HG03139 (cell line): ENCODE results near the gene KISS1R.
"Not testable (repeated sequence)": the region's sequence is repeated elsewhere in the genome, so short reads cannot be mapped to it uniquely, and the experiment has no call there.

Experiments used
- ATAC-seq: cut with Tn5 transposase; IDR thresholded peaks from one replicate; pipeline ENCODE4 v1.9.1; 2021; ENCODE audit not compliant: unreplicated experiment

The KISS1R gene

DNA sequence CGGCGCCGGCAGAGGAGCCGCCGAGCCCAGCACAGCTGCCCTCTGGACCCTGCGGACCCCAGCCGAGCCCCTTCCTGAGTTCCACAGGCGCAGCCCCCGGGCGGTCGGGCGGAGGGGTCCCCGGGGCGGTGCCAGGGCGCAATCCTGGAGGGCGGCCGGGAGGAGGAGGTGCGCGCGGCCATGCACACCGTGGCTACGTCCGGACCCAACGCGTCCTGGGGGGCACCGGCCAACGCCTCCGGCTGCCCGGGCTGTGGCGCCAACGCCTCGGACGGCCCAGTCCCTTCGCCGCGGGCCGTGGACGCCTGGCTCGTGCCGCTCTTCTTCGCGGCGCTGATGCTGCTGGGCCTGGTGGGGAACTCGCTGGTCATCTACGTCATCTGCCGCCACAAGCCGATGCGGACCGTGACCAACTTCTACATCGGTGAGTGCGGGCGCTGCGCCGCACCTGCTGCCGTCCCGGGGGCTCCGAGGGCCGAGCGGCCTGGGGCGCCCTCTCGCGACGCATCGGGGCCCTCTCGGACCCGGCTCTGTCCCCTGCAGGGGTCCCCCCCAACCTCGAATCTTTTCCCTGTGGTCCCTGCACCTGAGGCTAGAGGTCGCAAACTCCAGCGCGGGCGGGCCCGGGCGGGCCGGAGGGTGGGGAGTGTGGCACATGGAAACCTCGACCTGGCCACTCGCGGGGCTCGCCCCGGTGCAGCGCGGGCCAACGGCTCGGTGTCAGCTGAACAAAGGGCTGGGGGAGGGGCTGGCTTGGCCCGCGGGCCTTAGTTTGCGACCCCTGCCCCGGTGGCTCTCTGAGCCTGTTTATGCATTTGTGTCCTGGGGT, at the start of gene KISS1R:
Gene KISS1R, plus strand, starts transcription at position 11 of the 829 bp plus-strand sequence. Its CDS starts 170 bp downstream, at position 181.
- ATAC-seq, result no peak

DNA sequence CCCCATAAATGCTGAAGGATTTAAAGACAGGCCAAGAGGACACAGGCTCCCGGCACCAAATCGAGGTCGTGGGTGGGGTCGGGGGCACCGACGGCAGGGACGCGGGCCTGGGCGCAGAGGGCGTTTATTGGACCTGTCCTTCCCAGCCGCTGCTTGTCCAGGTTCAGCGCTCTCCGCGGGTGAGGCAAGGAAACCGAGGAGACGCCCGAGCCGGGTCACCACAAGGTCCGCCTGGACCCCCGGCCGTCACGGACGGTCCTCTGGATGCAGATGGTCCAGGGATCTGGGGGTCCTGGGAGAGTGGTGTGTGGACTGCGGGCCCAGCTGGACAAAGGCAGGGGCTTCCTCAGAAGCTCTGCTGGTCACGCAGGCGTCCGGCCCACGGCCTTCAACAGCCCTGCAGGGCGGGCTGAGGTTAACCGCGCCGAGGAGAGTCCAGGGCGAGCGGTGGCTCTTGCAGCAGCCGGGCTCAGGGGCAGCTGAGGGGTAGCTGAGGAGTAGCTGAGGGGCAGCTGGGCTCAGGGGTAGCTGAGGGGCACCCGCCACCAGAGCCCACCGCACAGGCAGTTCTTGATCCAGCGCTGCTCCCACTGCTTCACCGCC, 49.2 kb upstream of the KISS1R start:
- ATAC-seq, result no peak

DNA sequence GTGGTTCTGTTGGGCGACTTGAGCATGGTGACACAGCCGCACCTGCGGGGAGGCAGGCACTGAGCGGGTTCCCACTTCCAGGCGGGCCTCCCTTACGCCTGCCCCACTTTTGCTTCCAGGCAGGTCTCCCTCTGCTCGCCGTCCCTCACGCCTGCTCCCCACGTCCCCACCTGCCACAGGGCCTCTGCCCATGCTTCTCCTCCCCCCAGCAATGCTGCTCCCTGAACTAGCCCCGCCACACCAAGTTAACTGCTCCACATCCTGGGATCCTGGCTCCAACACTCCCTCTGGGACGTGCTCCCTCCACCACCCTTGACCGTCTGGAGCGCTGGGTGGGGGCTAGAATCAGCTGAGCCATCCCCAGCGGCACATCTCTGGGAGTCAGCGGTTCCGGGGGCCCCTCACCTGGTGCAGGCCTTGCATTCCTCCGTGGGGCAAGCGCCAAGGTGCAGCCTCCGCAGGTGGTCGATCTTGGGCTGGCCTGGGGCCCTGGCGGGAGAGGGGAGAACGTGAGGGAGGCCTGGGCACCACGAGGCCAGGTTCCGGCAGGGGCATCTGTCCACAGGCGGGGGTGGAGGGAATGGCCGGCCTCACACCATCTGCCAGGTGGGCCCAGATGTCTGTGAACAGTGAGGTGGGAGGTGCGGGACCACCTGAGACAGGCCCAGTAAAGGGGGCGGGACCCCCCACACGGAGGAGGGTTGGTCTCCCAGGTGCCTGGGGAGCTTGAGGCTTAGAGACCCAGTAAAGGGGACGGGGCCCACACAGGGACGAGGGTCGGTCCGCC, 48.5 kb upstream of the KISS1R start:
- ATAC-seq, result no peak

DNA sequence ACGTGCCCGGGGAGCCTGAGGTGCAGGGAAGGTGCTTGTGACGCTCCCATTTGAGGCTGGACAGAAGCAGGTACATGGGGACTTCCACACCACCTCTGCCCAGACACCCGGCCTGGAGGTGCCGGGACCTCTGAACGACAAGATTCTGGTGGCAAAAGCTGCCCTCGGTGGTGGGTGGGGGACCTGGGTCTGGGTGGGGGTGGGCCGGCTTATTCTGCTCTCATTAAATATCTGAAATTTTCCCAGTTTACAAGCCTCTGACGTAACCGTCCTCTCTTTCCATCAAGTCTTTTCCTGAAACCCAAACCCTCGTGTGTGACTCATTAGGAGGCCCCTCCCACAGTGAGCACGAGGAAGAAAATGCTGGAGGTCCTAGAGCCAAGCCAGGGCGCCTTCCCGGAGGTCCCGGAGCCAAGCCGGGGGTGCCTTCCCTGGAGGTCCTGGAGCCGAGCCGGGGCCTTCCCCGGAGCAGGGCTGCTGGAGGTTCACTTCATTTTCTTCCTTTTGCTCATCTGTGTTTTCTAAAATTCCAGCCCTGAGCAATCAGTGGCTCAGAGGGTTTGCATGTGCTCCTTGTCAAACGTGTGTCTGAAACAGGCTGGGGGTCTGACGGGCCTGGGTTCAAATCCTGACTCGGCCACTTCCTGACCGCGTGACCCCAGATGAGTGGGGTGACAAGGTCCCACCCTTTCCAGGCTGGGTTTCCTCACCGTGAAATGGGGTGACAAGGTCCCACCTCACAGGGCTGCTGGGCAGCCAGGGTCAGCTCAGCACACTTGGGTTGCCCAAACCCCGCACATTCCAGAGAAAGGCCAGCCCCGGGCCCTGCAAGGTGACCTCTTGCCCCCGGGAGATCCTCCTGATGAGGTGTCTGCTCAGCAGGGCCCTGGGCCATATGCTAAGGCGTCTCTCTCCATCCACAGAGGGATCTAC, 47.6 kb upstream of the KISS1R start:
- no peak for ATAC-seq

DNA sequence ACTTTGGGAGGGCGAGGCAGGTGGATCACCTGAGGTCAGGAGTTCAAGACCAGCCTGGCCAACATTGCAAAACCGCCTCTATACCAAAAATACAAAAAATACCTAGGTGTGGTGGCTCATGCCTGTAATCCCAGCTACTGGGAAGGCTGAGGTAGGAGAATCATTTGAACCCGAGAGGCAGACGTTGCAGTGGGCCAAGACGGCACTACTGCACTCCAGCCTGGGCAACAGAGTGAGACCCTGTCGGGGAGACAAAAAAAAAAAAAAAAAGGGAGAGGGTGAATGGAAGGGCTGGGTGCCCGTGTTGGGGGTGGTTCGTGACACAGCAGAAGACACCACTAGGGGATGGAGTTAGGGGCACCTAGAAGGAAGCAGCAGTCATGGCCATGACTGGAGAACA, 46.8 kb upstream of the KISS1R start:
- ATAC-seq, result no peak

DNA sequence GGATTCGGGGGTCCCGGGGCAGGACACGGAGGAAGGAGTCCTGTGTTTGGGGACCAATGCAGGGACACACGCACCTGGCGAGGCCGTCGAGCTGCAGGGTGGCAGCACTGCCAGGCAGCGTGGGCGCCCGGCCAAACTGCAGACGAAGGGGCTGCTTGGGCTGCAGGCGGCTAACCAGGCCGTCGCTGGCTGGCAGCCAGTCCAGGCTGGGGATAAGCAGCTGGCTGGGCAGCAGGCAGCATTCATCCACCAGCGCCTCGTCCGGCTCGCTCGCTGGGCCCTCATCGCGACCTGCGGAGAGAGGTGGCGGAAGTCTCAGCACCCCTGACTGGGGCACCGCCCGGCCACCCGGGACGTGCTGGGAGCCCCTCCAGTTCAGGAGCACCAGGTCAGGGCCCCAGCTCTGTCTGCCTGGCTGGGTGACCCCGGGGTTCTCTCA, 46.2 kb upstream of the KISS1R start:
- no peak for ATAC-seq

DNA sequence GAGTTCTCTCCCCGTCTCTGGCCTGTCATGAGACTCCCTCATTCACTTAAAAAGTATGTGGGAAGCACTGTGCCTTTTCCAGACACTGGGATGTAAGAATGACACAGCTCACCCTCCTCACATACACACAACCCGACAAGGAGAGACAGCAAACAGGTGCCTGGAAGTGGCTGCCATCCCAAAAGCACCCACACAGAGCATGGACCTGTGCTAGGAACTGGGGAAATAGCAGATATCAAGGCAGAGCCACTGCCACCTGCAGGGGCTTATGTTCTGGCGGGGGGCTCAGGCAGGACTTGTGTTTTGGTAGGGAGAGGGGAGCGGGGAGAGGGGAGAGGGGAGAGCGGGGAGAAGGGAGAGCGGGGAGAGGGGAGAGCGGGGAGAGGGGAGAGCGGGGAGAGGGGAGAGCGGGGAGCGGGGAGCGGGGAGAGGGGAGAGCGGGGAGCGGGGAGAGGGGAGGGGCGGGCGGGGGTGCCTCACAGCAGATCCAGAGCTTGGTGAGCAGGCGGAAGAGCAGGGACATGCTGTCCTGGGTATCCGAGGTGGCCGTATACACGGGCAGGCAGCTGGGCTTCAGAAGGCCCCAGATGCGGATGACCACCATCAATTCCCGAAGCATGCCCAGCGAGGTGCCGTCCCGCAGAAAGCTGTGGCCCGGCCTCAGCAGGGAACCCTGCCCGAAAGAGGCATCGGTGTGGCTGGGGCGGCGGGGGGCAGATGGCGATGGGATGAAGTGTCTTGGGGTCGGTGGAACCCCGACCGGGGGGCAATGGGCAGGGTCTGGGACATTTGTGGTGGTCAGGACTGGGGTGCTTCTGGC, 45.5 kb upstream of the KISS1R start:
- no peak for ATAC-seq

DNA sequence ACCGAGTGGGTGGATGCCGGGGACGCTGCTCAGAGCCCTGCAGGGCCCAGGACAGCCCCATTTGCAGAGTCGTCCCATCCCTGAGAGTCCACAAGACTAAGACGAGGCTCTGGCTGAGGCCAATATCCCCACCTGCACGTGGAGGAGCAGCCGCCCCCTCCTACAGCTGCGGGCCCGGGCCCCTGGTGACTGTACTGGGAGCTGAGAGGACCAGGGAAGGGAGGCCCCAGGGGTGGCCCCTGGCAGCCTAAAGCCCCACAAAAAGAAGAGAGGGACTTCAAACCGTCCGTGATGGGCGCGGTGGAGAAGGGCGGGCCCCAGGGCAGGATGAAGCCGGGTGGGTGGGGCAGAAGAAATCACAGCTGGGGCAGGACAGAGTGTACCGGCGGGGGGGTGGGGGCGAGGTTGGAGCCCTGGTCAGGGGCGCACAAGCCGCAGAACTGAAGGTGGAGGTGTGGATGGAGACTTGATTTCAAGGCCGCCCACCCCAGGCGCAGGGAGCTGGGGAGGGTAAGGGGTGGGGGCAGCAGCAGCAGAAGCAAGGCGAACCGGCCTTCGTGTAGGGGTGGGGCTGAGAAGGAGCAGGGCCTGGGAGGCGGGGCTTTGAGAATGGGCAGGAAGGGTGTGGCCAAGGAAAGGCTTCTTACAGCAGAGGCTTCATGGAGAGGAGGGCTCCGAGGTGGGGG, 44.7 kb upstream of the KISS1R start:
- no peak for ATAC-seq

DNA sequence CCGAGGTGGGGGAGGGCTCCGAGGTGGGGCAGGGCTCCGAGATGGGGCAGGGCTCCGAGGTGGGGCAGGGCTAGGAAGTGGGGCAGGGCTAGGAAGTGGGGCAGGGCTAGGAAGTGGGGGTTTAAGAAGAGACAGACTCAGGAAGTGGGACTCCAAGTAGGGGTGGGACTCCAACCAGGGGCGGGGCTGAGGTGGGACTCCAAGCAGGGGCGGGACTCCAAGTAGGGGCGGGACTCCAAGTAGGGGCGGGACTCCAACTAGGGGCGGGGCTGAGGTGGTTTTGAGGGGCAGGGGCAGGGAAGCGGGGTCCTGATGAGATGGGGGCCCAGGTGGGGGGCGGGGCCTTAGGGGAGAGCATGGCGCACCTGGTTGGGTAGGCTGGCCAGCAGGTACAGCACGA, 44.0 kb upstream of the KISS1R start:
- no peak for ATAC-seq

DNA sequence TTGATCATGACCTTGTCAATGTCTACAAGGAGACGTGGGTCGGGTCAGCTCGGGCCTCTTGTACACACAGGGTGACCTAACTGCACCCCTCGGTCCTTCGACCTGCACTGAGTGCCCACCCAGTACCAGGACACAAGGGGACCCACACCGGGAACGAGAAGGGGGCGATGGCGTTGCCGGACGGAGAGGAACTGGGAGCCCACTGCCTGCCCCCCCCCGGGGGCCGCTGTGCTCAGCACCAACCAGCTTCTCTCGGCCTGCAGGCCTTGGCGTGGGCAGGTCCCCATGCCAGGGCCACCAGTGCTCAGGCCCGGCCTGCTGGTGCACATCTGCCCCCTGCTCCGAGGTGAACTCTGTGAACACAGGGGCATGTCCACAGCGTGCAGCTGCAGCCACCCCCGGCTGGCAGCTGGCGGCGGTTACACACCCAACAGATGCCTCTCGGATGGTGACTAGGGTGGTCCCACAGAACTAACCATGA, 43.5 kb upstream of the KISS1R start:
- ATAC-seq, result no peak

DNA sequence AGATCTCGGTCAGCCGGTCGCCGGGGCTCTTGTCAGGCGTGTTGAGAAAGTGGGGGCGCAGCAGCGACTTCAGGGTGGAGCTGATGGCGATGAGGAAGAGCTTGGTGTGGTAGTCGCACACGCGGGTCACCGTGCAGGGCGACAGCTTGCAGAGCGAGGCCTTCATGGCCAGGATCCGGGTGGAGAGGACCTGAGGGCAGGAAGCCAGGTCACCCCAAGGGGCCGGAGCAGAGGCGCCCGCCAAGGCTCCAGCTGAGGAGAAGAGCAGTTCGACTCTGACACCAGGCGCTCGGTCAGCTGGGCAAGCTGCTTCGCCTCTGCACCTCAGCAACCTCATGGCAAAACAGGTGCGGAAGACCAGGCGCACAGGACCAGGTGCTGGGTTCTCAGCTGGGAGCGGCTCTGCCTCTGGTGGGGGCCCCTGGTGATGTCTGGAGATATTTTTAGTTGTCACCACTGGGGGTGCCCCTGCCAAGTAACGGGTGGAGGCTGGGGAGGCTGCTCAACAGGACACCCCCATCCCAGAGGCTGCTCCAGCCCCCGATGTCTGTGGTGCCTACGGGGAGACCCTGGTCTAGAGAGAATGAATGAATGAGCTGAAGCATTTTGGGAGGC, 41.8 kb upstream of the KISS1R start:
- no peak for ATAC-seq

DNA sequence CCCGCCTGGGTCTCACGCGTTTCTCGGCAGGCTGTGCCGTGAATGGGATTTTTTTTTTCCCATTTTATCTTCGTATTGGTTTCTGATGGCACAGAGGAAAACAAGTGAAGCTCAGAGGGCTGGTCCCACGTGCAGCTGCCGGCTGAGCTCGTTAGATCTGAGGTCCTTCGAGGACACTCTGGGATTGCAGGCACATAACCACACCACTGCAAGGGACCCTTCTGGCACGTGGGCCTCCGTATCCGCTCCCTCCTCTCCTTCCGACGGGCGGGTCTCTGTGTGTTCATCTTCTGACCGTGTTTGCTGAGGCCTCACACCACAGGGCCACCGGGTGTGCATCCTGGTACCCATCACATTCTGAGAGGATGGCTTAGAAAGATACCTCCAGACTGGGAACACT, 41.0 kb upstream of the KISS1R start:
- ATAC-seq, result no peak

DNA sequence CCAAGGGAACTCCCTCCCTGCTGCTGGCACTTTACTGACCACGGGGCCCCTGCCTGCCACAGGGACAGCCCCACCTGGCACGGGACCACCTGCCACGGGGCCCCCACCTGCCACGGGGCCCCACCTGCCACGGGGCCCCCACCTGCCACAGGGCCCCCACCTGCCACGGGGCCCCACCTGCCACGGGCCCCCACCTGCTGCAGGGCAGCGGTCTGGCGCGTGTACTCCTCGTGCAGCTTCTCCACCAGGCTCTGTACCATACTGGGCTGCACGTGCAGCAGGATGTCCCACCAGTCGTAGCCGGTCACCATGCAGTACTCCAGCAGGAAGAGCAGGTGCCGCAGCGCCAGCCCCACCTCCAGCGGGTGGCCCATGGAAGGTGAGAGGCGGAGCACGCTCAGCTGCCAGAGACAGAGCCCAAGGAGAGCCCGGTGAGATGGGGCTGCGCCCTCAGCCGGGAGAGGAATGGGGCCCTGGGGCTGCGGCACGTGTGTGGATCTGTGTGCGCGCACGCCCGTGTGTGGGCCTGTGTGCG, 40.3 kb upstream of the KISS1R start:
- ATAC-seq, result no peak

DNA sequence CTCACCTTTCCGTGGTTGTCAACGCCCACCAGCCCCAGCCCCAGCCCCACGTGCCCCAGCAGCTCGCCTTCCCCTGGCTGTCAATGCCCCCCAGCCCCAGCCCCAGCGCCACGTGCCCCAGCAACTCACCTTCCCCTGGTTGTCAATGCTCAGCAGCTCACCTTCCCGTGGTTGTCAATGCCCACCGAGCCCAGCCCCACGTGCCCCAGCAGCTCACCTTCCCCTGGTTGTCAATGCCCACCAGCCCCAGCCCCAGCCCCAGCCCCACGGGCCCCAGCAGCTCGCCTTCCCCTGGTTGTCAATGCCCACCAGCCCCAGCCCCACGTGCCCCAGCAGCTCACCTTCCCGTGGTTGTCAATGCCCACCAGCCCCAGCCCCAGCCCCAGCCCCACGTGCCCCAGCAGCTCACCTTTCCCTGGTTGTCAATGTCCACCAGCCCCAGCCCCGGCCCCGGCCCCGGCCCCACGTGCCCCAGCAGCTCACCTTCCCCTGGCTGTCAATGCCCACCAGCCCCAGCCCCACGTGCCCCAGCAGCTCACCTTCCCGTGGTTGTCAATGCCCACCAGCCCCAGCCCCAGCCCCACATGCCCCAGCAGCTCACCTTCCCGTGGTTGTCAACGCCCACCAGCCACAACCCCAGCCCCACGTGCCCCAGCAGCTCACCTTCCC, 39.0 kb upstream of the KISS1R start:
- not testable (repeated sequence) for ATAC-seq

DNA sequence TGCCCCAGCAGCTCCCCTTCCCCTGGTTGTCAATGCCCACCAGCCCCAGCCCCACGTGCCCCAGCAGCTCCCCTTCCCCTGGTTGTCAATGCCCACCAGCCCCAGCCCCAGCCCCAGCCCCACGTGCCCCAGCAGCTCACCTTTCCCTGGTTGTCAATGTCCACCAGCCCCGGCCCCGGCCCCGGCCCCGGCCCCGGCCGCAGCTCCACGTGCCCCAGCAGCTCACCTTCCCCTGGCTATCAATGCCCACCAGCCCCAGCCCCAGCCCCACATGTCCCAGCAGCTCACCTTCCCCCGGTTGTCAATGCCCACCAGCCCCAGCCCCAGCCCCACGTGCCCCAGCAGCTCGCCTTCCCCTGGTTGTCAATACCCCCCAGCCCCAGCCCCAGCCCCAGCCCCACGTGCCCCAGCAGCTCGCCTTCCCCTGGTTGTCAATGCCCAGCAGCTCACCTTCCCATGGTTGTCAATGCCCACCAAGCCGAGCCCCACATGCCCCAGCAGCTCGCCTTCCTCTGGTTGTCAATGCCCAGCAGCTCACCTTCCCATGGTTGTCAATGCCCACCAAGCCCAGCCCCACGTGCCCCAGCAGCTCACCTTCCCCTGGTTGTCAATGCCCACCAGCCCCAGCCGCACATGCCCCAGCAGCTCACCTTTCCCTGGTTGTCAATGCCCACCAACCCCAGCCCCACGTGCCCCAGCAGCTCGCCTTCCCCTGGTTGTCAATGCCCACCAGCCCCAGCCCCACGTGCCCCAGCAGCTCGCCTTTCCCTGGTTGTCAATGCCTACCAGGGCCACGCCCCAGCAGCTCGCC, 38.2 kb upstream of the KISS1R start:
- ATAC-seq, result not testable (repeated sequence)

DNA sequence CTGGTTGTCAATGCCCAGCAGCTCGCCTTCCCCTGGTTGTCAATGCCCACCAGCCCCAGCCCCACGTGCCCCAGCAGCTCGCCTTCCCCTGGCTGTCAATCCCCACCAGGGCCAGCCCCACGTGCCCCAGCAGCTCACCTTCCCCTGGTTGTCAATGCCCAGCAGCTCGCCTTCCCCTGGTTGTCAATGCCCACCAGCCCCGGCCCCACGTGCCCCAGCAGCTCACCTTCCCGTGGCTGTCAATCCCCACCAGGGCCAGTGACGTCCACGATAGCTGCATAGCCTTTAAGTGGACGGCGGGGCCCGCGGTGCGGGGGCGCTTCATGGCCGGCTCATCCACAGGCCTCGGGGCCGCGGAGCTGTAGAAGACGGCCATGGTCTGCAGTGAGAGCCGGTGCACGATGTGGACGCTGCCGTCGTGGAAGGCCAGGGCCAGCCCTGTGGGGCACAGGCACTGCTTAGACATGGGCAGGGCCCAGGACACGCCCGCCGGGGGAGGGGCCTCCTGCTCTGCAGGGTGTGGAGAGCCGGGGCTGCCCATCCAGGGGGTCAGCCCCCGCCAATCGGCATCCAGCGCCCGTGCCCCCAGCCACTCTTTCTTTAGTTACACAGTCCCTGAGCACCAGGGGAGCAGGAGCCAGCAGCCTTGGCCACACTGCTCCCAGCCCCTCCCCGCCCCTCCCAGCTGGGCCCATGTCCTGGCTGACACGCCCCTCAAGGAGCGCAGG, 37.3 kb upstream of the KISS1R start:
- no peak for ATAC-seq
